Activated CD4-positive, alpha-beta T cell treated with anti-CD3 and anti-CD28 coated beads for 48 hours (primary cell): ENCODE measurements around the gene NUAK2.
"Not testable (repeated sequence)": the region's sequence is repeated elsewhere in the genome, so short reads cannot be mapped to it uniquely, and the experiment has no call there.

Experiments
- DNase-seq: peaks from one replicate; pipeline ENCODE4 v3.0.0-alpha.2; 2020

Gene NUAK2

DNA sequence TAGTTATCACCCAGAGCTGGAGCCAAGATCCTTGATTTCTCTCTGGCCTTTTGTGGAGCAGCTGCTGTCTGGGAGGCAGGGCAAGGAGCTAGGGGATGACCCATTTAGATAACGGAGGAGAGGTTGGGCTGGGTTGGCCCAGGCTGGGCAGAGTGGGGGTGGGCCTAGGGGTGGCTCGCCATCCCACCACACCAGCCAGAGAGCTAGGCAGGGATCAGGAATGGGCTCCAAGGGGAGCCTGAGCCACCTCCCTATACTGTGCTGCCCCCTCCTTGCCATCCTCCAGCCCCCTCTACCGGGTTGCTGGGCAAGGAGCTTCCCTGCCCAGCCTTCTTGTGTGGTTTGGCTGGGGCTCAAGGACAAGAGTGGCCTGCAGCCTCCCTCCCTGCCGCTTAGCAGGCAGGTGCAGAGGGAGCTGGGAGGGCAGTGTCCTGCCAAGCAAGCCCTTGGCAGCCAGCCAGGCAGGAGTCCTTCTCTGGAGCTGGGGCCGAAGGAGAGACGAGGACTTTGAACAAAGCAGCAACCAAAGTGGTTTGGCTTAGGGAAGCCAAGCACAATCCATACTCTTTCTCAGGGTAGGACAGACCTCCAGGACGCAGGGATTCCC is 4.1 kb downstream of the NUAK2 start:
- DNase-seq, result no peak

DNA sequence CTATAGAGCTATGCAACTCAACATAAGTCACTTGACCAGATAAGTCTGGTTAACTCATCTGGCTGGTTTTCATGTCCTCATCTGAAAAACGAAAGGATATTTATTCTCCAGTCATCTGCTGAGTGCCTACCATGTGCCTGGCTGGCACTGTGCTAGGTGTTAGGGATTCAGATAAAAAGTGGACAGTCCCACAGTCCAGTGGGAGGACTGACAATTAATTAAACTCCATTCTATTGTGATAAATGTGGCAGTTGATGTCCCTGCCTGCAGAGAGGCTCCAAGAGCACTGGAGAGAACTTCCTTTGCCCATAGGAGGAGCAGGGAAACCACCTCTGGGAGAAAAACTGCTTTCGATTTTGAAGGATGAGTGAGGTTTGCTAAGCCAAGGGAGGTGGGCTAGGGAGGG is 5.4 kb downstream of the NUAK2 start:
- no peak for DNase-seq

DNA sequence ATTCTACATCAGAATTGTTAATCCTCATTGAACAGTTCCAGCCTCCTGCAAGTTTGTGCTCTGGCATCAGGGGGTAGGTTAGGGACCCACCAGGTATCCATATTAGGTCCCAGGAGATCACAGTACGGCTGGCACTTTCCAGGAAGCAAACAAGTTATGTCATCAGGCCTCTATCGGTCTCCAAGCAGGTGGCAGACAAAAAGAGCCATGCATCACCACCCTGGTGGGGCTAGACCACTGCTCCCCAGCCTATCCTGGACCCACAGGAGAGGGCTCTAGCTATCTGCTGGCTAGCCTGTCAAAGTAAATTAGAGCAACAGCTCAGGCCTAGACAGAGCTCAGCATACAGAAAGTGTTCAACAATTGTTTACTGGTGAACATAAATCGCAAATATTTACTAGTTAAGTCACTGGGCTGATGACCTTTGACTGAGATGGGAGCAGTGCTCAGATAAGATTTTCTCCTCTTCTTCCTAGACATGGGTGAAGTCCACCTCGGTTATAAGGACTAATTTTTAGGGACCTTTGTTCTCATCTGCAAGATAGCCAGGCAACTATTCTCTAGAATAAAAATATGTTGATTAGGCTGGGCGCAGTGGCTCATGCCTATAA is 6.4 kb downstream of the NUAK2 start:
- DNase-seq, result no peak

DNA sequence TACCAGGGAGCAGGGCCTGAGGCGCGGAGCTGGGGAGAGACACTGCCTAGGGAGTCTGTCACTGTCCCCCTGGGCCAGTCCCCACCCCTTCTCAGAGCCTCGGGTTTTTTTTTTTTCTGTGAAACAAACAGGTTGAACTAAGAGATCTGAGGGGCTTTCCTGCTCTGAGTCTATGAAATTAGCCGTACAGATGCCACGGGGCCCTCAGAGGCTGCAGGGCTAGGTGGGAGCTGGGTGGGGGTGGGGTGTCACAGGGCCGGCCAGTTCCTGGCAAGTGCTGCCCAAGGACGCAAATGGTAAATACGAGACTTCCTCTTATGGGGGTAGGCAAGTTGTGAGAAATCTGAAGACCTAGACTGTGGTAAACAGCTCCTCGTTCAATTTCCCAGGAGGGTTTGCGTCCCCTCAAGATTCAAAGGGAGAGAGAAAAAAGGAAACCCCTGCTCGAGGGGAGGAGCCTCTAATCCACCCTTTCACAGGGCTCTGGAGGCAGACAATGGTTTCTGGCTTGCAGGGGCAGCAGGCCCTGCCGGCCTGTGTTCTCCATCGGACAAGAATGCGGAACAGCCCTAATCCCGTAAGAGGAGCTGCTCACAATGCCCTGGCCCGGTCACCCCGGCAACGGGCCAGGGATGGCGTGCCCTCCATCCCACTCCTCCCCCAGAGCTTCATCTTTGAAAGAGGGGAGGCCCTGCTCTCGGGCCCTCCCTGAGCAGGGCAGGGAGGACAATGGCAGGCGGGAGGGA is 7.8 kb downstream of the NUAK2 start:
- DNase-seq, result peak; percentile 48

DNA sequence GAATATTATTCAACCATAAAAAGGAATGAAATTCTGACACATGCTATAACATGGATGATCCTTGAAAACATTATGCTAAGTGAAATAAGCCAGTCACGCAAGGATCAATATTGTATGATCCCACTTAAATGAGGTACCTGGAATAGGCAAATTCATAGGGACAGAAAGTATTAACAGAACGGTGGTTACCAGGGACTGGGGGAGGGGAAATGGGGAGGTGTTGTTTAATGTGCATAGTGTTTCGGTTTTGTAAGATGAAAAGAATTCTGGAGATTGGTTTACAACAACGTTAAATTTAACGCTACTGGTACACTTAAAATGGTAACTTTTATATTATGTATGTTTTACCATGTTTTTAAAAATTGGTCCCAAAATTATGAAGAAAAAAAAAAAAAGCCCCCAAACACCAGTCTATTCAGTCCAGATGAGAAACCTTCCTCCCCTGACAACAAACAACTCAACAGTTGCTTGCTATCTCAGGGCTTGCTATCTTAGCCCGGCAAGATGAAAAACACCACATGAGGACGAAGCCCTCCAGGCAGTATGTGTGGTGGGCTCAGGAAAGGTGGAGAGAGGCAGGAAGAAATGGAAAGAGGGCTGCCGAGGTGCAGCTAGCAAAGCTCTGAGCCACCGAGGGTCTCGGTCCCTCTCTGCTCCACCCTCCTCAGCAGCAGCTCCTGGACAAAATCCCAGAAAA is 8.5 kb downstream of the NUAK2 start:
- DNase-seq, result no peak

DNA sequence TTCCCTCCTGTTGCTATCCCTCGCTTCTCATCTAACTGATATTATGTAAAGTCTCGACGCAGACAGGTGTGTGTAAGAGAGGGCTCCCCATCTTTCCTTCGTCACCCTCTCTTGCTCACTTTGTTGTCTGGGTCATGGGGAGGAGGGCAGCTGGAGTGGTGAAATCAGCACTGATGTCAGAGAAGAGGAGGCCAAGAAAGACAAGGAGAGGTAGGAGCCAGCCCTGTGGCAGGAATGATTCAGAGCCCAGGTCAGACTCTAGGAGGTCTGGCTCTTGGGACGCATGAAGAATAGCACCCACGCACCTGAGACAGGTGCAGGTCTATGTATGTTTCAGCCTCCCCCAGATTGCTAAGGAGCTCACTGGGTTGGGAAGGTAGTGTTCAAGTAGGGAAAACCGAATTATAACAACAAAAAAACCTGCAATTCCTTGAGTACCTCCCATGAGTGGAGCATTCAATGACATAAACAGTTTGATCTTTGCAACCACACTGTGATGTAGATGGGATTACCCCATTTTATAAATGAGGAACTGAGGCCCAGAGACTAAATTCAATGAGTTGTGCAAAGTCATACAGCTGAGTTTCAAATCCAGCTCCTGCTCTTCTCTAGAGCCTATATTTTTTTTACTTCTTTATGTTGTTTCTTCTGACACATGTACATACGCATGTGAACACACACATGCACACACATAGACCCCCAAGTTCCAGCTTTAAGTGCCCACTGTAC is 10.4 kb downstream of the NUAK2 start:
- no peak for DNase-seq

DNA sequence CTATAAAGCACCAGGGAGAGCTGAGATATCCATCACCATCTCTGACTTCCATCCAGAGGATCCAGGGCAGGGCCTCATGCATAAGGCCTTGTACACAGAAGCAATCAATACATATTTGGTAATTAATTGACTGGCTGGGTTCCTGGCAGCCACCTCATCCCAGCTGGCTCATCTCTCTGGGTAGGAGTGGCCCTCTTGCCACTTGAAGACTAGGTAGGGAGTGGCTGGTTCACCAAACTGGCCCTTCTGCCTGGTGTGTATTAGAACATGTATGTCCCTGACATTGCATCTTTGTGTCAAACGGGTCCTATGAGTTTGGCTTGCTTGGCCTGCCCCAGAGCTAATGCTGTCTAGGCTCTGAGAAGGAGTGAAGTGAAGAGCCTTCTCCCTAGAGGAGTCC is 11.8 kb downstream of the NUAK2 start:
- DNase-seq, result no peak

DNA sequence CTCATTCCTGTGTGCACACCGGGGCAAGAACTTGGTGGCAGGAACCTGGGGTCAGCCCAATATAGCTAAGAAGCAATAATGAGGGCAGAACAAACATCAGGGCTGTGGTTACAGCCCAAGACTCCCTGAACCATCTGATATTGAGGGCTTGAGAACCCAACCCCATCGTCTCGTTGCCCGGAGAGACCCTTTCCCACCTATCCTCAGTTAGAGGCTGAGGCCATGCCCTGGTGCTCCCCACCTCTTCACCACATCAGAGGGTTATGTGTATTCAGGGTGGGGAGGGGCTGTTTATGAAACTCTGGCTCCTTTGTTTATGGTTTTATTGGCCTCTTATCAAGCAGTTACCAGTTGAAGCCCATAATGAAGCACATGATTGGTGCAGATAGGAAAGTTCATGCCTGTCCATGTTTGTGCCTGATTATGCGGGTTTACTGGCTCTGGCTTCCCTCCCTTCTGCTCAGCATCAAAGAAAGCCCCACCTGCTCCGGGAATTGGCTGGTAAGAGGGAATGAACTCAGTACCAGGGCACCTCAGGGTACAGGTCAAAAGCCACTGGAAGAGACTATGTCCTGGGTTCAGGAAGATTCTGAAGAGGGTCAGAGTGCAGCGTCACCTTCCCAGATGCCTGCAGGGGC is 14.5 kb downstream of the NUAK2 start:
- no peak for DNase-seq

DNA sequence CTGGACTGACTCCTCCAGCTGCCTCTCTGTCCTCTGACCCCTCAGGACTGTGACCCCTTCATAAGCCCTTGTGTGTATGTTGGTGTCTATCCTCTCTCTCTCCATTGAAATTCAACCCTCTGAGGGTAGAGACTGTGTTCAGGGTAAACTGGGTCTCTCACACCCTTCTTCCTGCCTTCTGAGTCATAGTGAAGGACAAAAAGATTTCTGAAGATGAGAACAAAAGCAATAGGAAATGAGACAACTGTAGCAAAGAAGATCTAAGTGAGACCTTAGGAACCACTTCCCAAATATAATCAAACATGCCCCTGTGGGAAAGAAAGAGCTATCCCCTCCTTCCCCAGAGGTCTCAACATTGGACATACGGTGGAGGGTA is 16.9 kb downstream of the NUAK2 start:
- no peak for DNase-seq

DNA sequence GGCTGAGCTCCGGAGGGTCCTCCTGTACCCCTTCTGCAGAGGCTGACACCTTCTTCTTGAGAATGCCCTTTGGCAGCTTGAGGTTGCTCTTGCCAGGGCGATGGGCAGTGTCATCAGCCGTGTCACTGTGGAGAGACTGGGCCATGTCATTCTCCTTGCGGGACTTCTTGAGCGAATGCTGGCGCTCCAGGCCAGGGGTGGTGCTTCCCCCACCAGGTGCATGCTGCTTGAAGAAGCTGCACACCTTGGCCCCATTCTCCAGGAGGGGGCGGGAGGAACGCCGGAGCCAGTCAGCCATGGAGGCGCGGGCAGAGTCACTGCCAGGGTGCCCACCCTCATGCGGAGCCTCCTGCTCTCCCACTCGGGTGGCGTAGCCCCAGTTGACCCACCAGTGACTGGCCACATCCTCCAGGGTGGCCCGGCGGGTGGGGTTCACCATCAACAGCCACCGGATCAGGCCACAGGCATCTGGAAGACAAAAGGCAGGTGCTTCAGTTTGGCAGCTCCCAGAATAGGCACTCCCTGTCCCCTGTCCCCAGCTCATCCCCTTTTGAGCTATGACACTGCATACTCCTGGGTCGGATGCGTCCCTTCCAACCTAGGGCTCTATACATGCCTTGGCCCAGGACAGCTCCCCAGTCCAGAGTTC is 17.4 kb downstream of the NUAK2 start:
- no peak for DNase-seq

DNA sequence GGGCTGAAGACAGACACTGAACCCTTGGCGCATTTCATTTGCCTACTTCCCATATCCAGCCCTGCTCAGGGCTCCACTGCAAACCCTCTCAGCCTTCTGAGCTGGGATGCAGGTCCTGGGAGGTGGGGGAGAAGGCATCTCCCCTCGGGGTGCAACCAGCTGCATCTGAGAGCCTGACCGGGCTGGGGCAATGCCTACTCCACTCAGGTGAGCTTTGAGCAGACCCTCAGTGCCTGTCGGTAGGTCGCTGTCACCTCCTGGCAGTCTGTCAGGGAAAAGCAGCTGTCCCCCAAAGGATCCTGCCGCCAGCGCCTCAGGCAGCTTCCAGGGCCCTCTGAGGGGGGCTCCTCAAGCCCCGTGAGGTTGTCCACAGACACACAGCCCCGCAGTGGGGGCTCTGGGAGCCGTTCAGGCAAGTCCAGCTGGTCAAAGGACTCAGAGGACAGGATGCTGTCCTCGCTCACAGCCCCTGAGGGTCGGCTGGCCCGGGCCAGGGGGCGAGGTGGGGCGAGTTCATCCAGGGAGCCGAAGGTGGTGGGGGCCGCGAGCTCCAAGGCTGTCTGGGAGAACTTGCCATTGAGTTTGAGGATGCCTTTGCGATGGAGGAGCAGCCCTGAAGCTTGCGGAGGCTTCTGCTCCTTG is 18.2 kb downstream of the NUAK2 start:
- DNase-seq, result no peak

DNA sequence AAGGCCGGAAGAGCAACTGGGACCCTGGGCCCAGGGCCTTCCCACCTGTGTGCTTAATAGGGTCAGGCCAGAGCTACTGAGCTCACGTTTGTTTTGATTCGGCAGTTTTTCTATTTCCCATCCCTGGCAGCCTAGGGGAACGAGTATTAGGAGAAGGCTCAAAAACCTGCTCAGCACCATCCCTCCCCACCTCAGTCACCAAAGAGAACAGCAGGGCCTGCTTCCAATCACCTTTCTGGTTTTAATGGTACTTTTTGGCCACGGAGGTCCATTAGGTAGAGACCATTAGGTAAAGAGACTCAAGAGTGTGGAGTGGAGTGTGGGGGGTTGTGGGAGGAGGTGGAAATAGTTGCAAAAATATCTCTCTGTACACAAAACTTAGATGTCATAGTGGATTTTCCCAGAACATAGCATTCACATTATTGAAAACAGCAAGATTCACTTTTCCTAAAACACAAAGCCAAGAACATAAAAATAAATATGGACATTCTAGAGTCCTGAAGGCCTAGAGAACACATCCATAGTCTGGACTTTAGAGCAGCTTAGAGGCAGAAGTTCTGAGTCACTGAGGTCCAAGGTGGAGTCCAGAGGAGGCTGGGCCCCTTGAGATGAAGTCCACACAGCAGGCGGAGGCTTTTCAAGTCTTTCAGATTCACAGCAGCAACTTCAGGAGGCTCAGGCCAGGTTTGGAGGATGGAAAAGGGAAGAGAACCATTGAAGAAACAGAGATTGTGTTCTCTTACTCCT is 19.5 kb downstream of the NUAK2 start:
- no peak for DNase-seq

DNA sequence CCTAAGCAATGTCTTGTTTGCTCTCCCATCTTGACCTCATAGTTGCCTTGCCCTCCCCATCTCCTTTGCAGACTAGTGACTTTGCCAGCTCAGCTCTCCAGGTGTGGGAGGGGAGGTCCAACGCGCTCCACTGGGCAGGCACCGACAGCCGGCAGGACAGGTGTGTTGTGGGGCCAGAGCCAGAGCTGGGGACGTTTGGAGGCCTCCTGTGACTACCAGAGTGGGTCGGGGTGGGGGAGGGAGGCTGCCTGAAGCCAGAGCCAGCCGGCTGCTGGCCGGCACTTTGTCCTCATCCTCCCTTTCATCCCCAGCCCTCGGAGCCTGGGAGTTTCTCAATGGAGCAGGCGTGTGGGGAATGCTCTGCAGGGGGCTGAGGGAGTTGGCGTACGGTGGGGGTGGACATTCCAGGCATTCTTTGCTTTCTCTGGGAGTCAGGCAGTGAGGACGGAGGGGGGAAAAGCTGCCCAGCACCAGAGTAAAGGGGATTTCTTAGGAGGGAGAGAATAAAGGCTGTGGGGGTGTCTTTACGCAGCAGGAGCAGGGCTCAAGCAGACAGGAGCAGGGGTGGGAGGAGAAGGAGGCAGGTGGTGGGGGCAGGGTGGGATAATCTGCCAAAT is 20.2 kb downstream of the NUAK2 start:
- no peak for DNase-seq

DNA sequence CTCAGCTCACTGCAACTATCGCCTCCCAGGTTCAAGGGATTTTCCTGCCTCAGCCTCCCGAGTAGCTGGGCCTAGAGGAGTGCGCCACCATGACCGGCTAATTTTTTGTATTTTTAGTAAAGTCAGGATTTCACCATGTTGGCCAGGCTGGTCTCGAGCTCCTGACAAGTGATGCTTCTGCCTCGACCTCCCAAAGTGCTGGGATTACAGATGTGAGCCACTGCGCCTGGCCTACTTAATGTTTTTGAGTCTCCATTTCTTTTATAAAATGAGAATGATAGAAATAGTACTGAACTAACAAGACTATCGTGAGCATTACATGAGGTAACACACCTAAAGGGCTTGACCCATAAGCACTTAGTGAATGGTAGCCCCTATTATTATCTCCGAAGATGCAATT is 21.4 kb downstream of the NUAK2 start:
- no peak for DNase-seq

DNA sequence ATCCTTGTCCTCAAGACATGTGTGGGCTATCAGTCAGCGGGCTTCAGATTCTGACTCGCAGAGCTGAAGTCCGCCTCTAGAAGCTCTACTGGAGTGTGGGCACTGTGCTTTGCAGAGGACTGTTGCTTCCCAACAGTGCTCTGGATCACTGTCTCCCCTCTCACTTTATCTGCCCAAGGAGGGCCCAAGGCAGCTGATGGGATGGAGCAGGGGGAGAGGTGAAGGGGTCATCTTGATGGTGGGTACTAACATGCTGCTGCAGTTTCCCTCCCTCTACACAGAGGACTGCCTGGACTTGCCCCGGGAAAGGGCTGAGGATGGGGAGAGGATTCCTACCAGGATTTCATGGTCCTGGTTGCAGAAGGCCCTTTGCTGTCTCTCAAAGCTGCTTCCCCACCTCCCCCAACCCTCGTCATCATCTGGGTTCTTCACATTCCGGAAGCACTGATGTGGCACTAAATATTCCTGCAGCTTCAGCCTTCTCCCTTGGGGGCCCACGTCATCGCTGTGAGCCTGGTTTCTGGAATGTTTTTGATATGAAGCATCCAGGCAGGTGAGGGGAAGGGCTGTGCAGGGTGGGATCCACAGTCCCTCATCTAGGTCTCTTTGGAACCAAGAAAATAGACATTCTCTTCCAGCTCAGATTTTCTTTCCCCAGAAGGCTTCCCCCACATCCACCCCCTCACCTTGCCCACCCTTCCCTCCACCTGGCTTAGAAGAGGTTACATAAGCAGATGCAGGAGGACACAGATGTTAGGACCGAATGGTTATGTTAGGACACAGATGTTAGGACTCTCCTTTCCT is 23.2 kb downstream of the NUAK2 start:
- DNase-seq, result no peak

DNA sequence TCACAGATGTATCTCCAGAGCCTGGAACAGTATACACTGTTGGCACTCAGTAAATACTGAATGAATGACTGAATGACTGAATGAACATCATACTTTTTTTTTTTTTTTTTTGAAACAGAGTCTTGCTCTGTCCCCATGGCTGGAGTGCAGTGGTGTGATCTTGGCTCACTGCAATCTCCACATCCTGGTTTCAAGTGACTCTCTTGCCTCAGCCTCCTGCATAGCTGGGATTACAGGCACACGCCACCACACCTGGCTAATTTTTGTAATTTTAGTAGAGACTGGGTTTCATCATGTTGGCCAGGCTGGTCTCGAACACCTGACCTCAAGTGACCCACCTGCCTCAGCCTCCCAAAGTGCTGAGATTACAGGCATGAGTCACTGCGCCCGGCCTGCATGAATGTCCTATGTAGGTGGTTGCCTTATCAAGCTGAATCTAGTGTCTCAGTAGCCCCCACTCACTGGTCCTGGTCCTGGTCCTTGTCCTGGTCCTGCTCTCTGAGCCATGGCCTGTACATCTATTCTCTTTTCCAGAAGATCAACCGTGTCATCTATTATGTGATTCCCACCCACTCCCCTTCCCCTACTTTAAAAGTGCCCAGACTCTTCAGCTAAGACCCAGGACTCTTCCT is 23.9 kb downstream of the NUAK2 start:
- not testable (repeated sequence) for DNase-seq

DNA sequence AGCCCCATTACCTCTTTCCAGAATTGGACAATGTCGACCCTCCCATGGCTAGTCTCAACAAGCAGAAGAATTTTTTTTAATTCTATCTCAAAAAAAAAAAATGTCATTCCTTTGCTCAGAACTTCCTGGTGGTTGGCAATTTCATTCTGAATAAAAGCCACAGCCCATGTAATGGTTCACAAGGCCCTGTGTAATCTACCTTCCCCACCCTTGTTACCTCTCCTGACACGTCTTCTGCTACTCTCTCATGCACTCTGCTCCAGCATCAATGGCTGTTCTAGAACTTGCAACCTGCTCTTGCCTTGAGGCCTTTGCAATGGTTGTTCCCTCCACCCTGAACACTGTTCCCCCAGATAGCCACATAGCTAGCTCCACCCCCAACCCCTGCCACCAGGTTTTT is 25.4 kb downstream of the NUAK2 start:
- no peak for DNase-seq

DNA sequence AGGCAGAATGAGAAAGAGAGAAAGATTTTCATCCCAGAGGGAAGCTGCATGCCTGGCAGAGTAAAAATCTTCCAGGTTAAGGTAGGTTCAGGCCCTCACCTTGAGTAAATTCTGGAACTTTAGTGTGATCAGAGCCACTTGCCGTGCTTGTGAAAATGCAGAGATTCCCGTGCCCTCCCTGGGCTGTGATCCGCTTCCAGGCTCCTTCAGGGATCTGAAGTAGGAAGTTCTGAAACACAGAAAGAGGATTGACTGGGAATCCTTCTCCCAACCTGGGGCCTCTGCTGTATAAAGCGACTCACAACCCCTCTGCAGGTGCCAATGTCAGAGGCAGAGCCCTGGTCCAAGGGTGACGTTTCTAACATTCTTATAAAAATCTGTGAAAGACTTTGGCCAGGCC is 26.6 kb downstream of the NUAK2 start:
- DNase-seq, result no peak
